H1 (cell line): ENCODE data around the gene FGF12.

Source experiments
- CHD2 ChIP-seq: IDR thresholded peaks from 2 replicates; pipeline ENCODE4 v1.6.1; 2012; ENCODE audit warnings: low read length, improper control_type of control experiment
- CREB1 ChIP-seq: IDR thresholded peaks from 2 replicates; pipeline ENCODE4 v1.6.1; 2012; ENCODE audit warnings: inconsistent platforms
- EZH2 ChIP-seq: fragments of 200-600 bp; sonication (generic); IDR thresholded peaks from 2 replicates; pipeline ENCODE4 v1.7.1; 2012; ENCODE audit warnings: low read depth, mild to moderate bottlenecking, moderate library complexity, low read length, inconsistent platforms; ENCODE audit not compliant: severe bottlenecking
- MAX ChIP-seq: IDR thresholded peaks from 2 replicates; pipeline ENCODE4 v1.6.1; 2012; ENCODE audit warnings: inconsistent platforms
- RAD21 ChIP-seq, 2 experiments: IDR thresholded peaks in 1 of 2; conservative IDR thresholded peaks in 1 of 2; 2 replicates each; pipeline ENCODE4 v1.6.1; 2011; ENCODE audit warnings: low read depth in 2 of 2, low read length in 2 of 2, improper control_type of control experiment in 1 of 2, inconsistent platforms in 1 of 2, mild to moderate bottlenecking in 1 of 2, moderate library complexity in 1 of 2
- RBBP5 ChIP-seq: IDR thresholded peaks from 2 replicates; pipeline ENCODE4 v1.7.1; 2012; ENCODE audit warnings: low read depth, mild to moderate bottlenecking, inconsistent platforms, low read length, moderate library complexity, borderline replicate concordance
- SIN3A ChIP-seq, 2 experiments: IDR thresholded peaks in 1 of 2; conservative IDR thresholded peaks in 1 of 2; 2 replicates each; pipeline ENCODE4 v1.6.1; 2011 to 2012; ENCODE audit warnings: low read length in 2 of 2, improper control_type of control experiment in 1 of 2, low read depth in 1 of 2, mild to moderate bottlenecking in 1 of 2
- SIX5 ChIP-seq: IDR thresholded peaks from 2 replicates; pipeline ENCODE4 v1.6.1; 2011; ENCODE audit warnings: mild to moderate bottlenecking, low read depth, low read length
- SP1 ChIP-seq: IDR thresholded peaks from 2 replicates; pipeline ENCODE4 v1.6.1; 2011; ENCODE audit warnings: low read depth, low read length
- TAF1 ChIP-seq: IDR thresholded peaks from 2 replicates; pipeline ENCODE4 v1.6.1; 2011; ENCODE audit warnings: mild to moderate bottlenecking, low read depth, low read length
- TBP ChIP-seq: IDR thresholded peaks from 2 replicates; pipeline ENCODE4 v1.6.1; 2011; ENCODE audit warnings: low read depth, low read length, improper control_type of control experiment
- YY1 ChIP-seq: IDR thresholded peaks from 2 replicates; pipeline ENCODE4 v1.6.1; 2011; ENCODE audit warnings: low read depth, mild to moderate bottlenecking, low read length
- TF ChIP-seq, protein P1 (sequence below), 3 experiments: IDR thresholded peaks; 1 replicate in 2 of 3; 2 replicates in 1 of 3; pipeline versions ENCODE4 v1.5.1 to v1.6.1; 2011; ENCODE audit warnings: low read length in 3 of 3, mild to moderate bottlenecking in 3 of 3, inconsistent platforms in 2 of 3, low read depth in 1 of 3, moderate library complexity in 1 of 3; ENCODE audit not compliant: insufficient read depth in 1 of 3; ENCODE audit errors: control extremely low read depth in 1 of 3

- TF ChIP-seq, protein P1, sequence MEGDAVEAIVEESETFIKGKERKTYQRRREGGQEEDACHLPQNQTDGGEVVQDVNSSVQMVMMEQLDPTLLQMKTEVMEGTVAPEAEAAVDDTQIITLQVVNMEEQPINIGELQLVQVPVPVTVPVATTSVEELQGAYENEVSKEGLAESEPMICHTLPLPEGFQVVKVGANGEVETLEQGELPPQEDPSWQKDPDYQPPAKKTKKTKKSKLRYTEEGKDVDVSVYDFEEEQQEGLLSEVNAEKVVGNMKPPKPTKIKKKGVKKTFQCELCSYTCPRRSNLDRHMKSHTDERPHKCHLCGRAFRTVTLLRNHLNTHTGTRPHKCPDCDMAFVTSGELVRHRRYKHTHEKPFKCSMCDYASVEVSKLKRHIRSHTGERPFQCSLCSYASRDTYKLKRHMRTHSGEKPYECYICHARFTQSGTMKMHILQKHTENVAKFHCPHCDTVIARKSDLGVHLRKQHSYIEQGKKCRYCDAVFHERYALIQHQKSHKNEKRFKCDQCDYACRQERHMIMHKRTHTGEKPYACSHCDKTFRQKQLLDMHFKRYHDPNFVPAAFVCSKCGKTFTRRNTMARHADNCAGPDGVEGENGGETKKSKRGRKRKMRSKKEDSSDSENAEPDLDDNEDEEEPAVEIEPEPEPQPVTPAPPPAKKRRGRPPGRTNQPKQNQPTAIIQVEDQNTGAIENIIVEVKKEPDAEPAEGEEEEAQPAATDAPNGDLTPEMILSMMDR (IDR thresholded peaks at IDR 0.05; ENCODE audit: control extremely low read depth in 1 of 3, insufficient read depth in 1 of 3, low read depth in 1 of 3, low read length in 3 of 3) = no peak
- TF ChIP-seq TBP = no peak
- no peak for TF ChIP-seq EZH2
- no peak for TF ChIP-seq YY1
- TF ChIP-seq SIX5 = no peak
- TF ChIP-seq MAX = no peak
- TF ChIP-seq SIN3A (conservative IDR thresholded peaks at IDR 0.05 in 1 of 2, IDR thresholded peaks at IDR 0.05 in 1 of 2; ENCODE audit: low read depth in 1 of 2, low read length in 2 of 2) = no peak
- TF ChIP-seq RBBP5 = no peak
- TF ChIP-seq SP1 = no peak
- no peak for TF ChIP-seq TAF1
- no peak for TF ChIP-seq CHD2
- TF ChIP-seq RAD21 (IDR thresholded peaks at IDR 0.05 in 1 of 2, conservative IDR thresholded peaks at IDR 0.05 in 1 of 2; ENCODE audit: low read depth in 2 of 2, low read length in 2 of 2) = no peak
- no peak for TF ChIP-seq CREB1
These were observed 237.8 kb downstream of the FGF12 start for GRCh38 chr3:192489579-192489978.
